HEK293T (cell line): ENCODE results near the gene SLC27A3.

ENCODE experiments used
- BHLHE40 ChIP-seq: fragments of 450-650 bp; IDR thresholded peaks from 2 replicates; pipeline ENCODE4 v1.6.1; 2016; ENCODE audit warnings: mild to moderate bottlenecking, moderate library complexity, borderline replicate concordance
- FOXA1 ChIP-seq: fragments of 450-650 bp; IDR thresholded peaks from 2 replicates; pipeline ENCODE4 v1.6.1; 2016; ENCODE audit warnings: mild to moderate bottlenecking
- FOXK2 ChIP-seq: fragments of 450-650 bp; IDR thresholded peaks from 2 replicates; pipeline ENCODE4 v1.6.1; 2016; ENCODE audit warnings: mild to moderate bottlenecking
- FOXM1 ChIP-seq: fragments of 450-650 bp; IDR thresholded peaks from 2 replicates; pipeline ENCODE4 v1.6.1; 2017; ENCODE audit warnings: mild to moderate bottlenecking, borderline replicate concordance
- HDGF ChIP-seq: fragments of 450-650 bp; IDR thresholded peaks from 2 replicates; pipeline ENCODE4 v1.6.1; 2017; ENCODE audit warnings: antibody characterized with exemption, borderline replicate concordance
- NFRKB ChIP-seq: fragments of 450-650 bp; IDR thresholded peaks from 2 replicates; pipeline ENCODE4 v1.6.1; 2016; ENCODE audit warnings: mild to moderate bottlenecking, moderate library complexity
- SP1 ChIP-seq: fragments of 450-650 bp; IDR thresholded peaks from 2 replicates; pipeline ENCODE4 v1.6.1; 2017
- SUZ12 ChIP-seq: fragments of 450-650 bp; IDR thresholded peaks from 2 replicates; pipeline ENCODE4 v1.6.1; 2016; ENCODE audit warnings: mild to moderate bottlenecking
- TARDBP ChIP-seq: fragments of 450-650 bp; IDR thresholded peaks from 2 replicates; pipeline ENCODE4 v1.6.1; 2016
- ZNF384 ChIP-seq: fragments of 450-650 bp; IDR thresholded peaks from 2 replicates; pipeline ENCODE4 v1.6.1; 2016

DNA sequence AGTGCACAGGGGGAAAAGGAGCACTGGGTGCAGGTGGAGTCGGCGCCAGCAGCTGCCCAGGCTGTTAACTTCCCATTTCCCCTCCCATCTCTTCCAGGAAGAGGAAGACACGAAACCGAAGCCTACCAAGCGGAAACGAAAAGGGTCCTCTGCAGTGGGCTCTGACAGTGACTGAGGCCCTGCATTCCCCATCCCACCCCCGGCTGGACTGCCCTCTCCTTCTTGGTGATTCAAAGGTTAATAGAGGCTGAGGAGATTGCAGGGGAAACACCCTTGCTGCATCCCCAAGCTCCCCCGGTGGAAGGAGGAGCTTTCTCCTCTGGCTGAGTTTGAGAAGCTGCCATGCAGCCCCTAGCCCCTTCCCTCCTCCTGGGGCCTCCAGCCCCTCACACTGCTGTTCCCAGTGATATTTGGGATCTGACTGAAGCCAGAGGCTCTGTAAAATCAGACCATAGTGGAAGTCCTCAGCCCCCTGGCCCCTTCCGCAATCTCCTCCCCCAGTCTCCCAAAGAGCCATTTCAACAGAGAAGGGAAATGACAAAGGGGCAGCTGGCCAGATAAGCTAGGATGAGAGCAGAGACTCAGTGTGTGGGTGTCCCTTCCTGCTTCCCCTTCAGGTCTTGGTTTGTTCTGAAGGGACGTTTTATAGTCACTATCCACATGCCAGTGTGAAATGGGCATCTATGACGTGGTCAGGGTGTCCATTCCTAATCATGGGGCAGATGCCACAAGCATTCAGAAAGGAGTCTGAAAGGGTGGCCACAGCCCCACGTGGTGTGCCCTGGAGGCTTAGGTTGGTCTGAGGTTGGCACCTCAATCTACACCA, 1.9 kb upstream of the SLC27A3 start:
- TF ChIP-seq SP1, result no peak
- TF ChIP-seq SUZ12, result no peak
- no peak for TF ChIP-seq BHLHE40
- TF ChIP-seq FOXM1, result no peak
- no peak for TF ChIP-seq FOXA1
- no peak for TF ChIP-seq FOXK2
- no peak for TF ChIP-seq TARDBP
- no peak for TF ChIP-seq ZNF384
- TF ChIP-seq HDGF, result no peak
- no peak for TF ChIP-seq NFRKB
